OCI-LY1 (cell line): Measurements from ENCODE around the gene ASCC1.

Experiments used
- H2AFZ ChIP-seq: fragments of 200-600 bp; sonication (generic), shearing (Covaris generic); 2 replicates; pipeline ENCODE4 v1.6.0; 2014; ENCODE audit warnings: antibody characterized with exemption, mild to moderate bottlenecking, low read length
- H3F3A ChIP-seq: fragments of 200-600 bp; sonication (generic), shearing (Covaris generic); 2 replicates; pipeline ENCODE4 v1.6.0; 2014; ENCODE audit warnings: mild to moderate bottlenecking, antibody characterized with exemption, low read length, moderate library complexity; ENCODE audit not compliant: insufficient read depth
- H3K27ac ChIP-seq: fragments of 200-600 bp; sonication (generic); 2 replicates; pipeline ENCODE4 v1.5.1; 2014; ENCODE audit warnings: low read length, mixed run types, mild to moderate bottlenecking, low read depth; ENCODE audit not compliant: poor library complexity, severe bottlenecking
- H3K27me3 ChIP-seq: fragments of 200-600 bp; sonication (generic); 2 replicates; pipeline ENCODE4 v1.6.0; 2014; ENCODE audit warnings: antibody characterized with exemption, mild to moderate bottlenecking, low read length, moderate library complexity; ENCODE audit not compliant: insufficient read depth
- H3K36me3 ChIP-seq: fragments of 200-600 bp; sonication (generic); 2 replicates; pipeline ENCODE4 v1.6.1; 2014; ENCODE audit warnings: mild to moderate bottlenecking, antibody characterized with exemption, low read length, moderate library complexity, mixed read lengths; ENCODE audit not compliant: insufficient read depth
- H3K4me1 ChIP-seq: fragments of 200-600 bp; sonication (generic); 2 replicates; pipeline ENCODE4 v1.5.1; 2014; ENCODE audit warnings: mild to moderate bottlenecking, low read length, moderate library complexity; ENCODE audit not compliant: insufficient read depth, severe bottlenecking
- H3K4me2 ChIP-seq: fragments of 200-600 bp; sonication (generic), shearing (Covaris generic); 2 replicates; pipeline ENCODE4 v1.6.1; 2014; ENCODE audit warnings: low read length
- H3K4me3 ChIP-seq: fragments of 200-600 bp; sonication (generic); 2 replicates; pipeline ENCODE4 v1.5.1; 2014; ENCODE audit warnings: low read length, low read depth, mild to moderate bottlenecking, mixed read lengths; ENCODE audit not compliant: poor library complexity, severe bottlenecking
- H3K79me2 ChIP-seq: fragments of 200-600 bp; shearing (Covaris generic); 2 replicates; pipeline ENCODE4 v1.6.1; 2016; ENCODE audit warnings: mixed run types, low read length, mixed read lengths; ENCODE audit not compliant: insufficient read depth
- H3K9ac ChIP-seq: fragments of 200-600 bp; sonication (generic), shearing (Covaris generic); 2 replicates; pipeline ENCODE4 v1.6.1; 2014; ENCODE audit warnings: mild to moderate bottlenecking, low read length, mixed read lengths
- H3K9me2 ChIP-seq: fragments of 200-600 bp; sonication (generic), shearing (Covaris generic); 2 replicates; pipeline ENCODE4 v1.6.1; 2014; ENCODE audit warnings: low read depth, mild to moderate bottlenecking, low read length, mixed read lengths
- H3K9me3 ChIP-seq: fragments of 200-600 bp; shearing (Covaris generic); 2 replicates; pipeline ENCODE4 v1.6.1; 2014; ENCODE audit warnings: low read length, mixed read lengths
- H4K20me1 ChIP-seq: fragments of 200-600 bp; sonication (generic), shearing (Covaris generic); 2 replicates; pipeline ENCODE4 v1.6.0; 2016; ENCODE audit warnings: mild to moderate bottlenecking, low read length; ENCODE audit not compliant: insufficient read depth
- EZH2 ChIP-seq: fragments of 200-600 bp; sonication (generic), shearing (Covaris generic); IDR thresholded peaks from 2 replicates; pipeline ENCODE4 v1.8.0; 2017; ENCODE audit warnings: borderline replicate concordance, mixed run types, mild to moderate bottlenecking, antibody characterized with exemption, low read length, moderate library complexity, mixed read lengths
- TF ChIP-seq, protein P1 (sequence below): fragments of 200-600 bp; sonication (generic), shearing (Covaris generic); IDR thresholded peaks from 2 replicates; pipeline ENCODE4 v1.5.1; 2017; ENCODE audit warnings: mild to moderate bottlenecking, antibody characterized with exemption, low read length, moderate library complexity, mixed read lengths

Gene ASCC1

DNA sequence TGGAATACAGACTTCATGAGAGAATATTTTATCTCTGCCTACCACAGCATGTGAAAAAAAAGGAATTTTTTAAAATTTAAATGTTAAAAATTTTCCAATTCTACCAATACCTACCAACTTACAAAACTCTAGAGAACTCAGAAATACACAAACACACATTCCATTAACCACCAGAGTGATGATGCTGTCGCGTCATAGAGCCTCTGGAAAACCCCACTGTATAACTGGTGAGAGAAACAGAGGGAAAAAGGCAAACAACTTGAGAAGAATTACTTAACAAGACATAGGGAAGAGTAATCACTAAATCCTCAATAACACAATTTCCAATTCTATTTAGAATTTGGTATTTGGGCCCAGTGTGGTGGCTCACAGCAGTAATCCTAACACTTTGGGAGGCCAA, 121.5 kb downstream of the ASCC1 start:
- Histone ChIP-seq H2AFZ (no peak overlapping the region), H3F3A (no peaks in the 10 kb centered on the region), H3K4me2 (no peak overlapping the region), H3K4me1 (peaks cover 2% of the 10 kb centered on the region), H4K20me1 (no peaks in the 10 kb centered on the region), H3K36me3 (peaks cover 16% of the 10 kb centered on the region), H3K79me2 (no peaks in the 10 kb centered on the region), H3K27me3 (no peaks in the 10 kb centered on the region), H3K9me2 (no peaks in the 10 kb centered on the region), H3K27ac (no peak overlapping the region), H3K4me3 (no peak overlapping the region), H3K9me3 (no peaks in the 10 kb centered on the region), H3K9ac (no peak overlapping the region)
- no peak for TF ChIP-seq EZH2
- TF ChIP-seq, protein P1, sequence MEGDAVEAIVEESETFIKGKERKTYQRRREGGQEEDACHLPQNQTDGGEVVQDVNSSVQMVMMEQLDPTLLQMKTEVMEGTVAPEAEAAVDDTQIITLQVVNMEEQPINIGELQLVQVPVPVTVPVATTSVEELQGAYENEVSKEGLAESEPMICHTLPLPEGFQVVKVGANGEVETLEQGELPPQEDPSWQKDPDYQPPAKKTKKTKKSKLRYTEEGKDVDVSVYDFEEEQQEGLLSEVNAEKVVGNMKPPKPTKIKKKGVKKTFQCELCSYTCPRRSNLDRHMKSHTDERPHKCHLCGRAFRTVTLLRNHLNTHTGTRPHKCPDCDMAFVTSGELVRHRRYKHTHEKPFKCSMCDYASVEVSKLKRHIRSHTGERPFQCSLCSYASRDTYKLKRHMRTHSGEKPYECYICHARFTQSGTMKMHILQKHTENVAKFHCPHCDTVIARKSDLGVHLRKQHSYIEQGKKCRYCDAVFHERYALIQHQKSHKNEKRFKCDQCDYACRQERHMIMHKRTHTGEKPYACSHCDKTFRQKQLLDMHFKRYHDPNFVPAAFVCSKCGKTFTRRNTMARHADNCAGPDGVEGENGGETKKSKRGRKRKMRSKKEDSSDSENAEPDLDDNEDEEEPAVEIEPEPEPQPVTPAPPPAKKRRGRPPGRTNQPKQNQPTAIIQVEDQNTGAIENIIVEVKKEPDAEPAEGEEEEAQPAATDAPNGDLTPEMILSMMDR, result no peak

DNA sequence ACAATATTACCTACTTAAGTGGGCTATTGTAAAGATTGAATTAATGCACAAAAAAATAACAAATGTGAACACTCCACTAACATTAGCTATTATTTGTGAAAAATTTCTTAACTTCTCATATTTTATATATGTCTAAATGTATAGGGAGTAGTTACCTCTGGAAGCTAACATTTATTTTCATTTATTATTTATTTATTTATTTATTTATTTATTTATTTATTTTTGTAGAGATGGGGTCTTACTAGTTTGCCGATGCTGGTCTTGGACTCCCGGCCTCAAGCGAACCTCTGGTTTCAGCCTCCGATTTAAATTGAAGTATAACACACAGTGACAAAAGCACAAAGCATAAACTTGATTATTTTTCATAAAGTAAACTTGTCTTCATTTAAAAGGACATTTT, 122.6 kb downstream of the ASCC1 start:
- Histone ChIP-seq H2AFZ (no peak overlapping the region), H4K20me1 (no peaks in the 10 kb centered on the region), H3K79me2 (no peaks in the 10 kb centered on the region), H3K27me3 (no peaks in the 10 kb centered on the region), H3K4me3 (no peak overlapping the region), H3K4me1 (peaks cover 14% of the 10 kb centered on the region), H3K4me2 (no peak overlapping the region), H3F3A (no peaks in the 10 kb centered on the region), H3K36me3 (peaks cover 16% of the 10 kb centered on the region), H3K9me2 (no peaks in the 10 kb centered on the region), H3K9ac (no peak overlapping the region), H3K27ac (no peak overlapping the region), H3K9me3 (no peaks in the 10 kb centered on the region)
- TF ChIP-seq, protein P1, result no peak
- TF ChIP-seq EZH2, result no peak

- H3F3A ChIP-seq, result no peaks in the 10 kb centered on the region
- H3K27ac ChIP-seq, result no peak overlapping the region
Observed at GRCh38 chr10:72092987-72093386, 123.1 kb downstream of the ASCC1 start.

More at GRCh38 chr10:72092987-72093386, 123.1 kb downstream of the ASCC1 start:
- Histone ChIP-seq H4K20me1 (no peaks in the 10 kb centered on the region), H2AFZ (no peak overlapping the region), H3K9ac (no peak overlapping the region), H3K27me3 (no peaks in the 10 kb centered on the region), H3K36me3 (peaks cover 16% of the 10 kb centered on the region), H3K4me3 (no peak overlapping the region), H3K79me2 (no peaks in the 10 kb centered on the region), H3K9me2 (no peaks in the 10 kb centered on the region), H3K4me2 (no peak overlapping the region), H3K9me3 (no peaks in the 10 kb centered on the region), H3K4me1 (peaks cover 18% of the 10 kb centered on the region)
- no peak for TF ChIP-seq EZH2
- TF ChIP-seq, protein P1, result no peak
